Stimulated activated CD8-positive, alpha-beta memory T cell treated with anti-CD3 and anti-CD28 coated beads, Interleukin-2, amount 100 ng/mL, for 48 hours (primary cell): ENCODE data around the gene CABS1.

Source experiments
- DNase-seq, 2 donors: peaks; one replicate each; pipeline ENCODE4 v3.0.0-alpha.2; 2020; ENCODE audit warnings: low read depth in 2 of 2

The CABS1 gene

GRCh38 chr4:70382691-70383181 is 48.0 kb downstream of the CABS1 start, which contains the start of gene SMR3B:
SMR3B (plus strand) TSS chr4:70383131; CDS start chr4:70384511, 1,380 bp downstream.
- DNase-seq, result no peak
